Stimulated activated CD8-positive, alpha-beta memory T cell treated with anti-CD3 and anti-CD28 coated beads, Interleukin-2, amount 100 ng/mL, for 1 hour (primary cell): ENCODE data around the gene LGALS9B.
"Not testable (repeated sequence)": the region's sequence is repeated elsewhere in the genome, so short reads cannot be mapped to it uniquely, and the experiment has no call there.

Experiments
- DNase-seq, 2 donors: peaks; one replicate each; pipeline ENCODE4 v3.0.0-alpha.2; 2020; ENCODE audit warnings: low read depth in 2 of 2

Gene LGALS9B

DNA sequence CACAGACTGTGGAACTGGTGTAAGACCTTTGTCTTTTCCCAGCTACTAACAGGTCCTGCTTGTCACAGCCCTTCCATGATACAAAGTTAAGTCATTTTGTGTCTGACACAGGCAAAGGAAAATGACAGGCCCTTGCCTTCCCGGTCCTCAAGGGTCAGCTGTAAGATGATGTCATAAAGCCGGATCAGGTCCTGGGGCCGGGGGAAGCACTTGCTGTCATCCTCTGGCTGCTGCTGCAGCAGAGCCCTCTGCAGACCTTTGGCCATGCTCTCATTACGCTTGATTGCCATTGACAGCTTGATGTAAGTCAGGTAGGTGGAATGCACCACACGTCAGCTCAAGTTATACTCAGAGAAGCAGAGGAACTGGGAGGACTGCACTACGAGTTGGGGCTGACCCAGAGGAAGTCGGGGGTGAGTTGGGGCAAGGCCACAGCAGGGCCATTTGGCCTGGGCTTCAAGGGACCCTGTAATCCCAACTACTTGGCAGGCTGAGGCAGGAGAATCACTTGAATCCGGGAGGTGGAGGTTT lies 50.9 kb downstream of the LGALS9B start:
- DNase-seq: not testable (repeated sequence)

DNA sequence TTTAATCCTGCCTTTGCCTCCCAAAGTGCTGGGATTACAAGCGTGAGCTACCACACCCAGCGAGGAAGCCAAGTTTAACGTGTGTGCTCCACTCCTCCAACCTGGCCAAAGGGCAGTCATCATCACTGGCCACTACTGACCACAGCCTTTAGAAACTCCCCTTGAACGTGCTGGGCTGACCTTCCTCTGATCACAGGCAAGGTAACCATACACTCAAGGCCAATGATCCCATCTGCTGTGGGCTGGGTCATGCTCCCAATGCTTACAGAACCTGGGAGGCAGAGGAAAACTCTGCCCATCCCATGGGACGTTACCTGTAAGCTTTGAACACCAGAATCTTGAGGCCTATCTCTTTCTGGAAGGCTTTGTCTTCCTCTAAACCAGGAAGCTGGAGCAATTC lies 51.9 kb downstream of the LGALS9B start:
- not testable (repeated sequence) for DNase-seq

GRCh38 chr17:20401306-20402022 lies 65.9 kb downstream of the LGALS9B start:
- not testable (repeated sequence) for DNase-seq

GRCh38 chr17:20400559-20401305 lies 66.6 kb downstream of the LGALS9B start:
- DNase-seq: not testable (repeated sequence)
